Lower leg skin (tissue), 4 donors: ENCODE measurements around the gene PATJ. TPM values are rescaled to one million over a fixed set of nuclear protein-coding genes. Genes with fewer than 3 reads are reported as not detected.
"Not testable (repeated sequence)": the region's sequence is repeated elsewhere in the genome, so short reads cannot be mapped to it uniquely, and the experiment has no call there.

Source experiments
- DNase-seq, 2 donors: peaks; one replicate each; pipeline ENCODE4 v3.0.0-alpha.2; 2019; ENCODE audit warnings: low spot score in 2 of 2
- H3K4me3 ChIP-seq: fragments of 200-600 bp; sonication (generic); 2 replicates; pipeline ENCODE4 v1.5.1; 2017; ENCODE audit warnings: mild to moderate bottlenecking, low read depth; ENCODE audit not compliant: poor library complexity, severe bottlenecking
- CTCF ChIP-seq, 3 donors: fragments of 450-650 bp; IDR thresholded peaks; one replicate each; pipeline ENCODE4 v1.5.1; 2016; ENCODE audit warnings: antibody characterized with exemption in 3 of 3, mild to moderate bottlenecking in 3 of 3, moderate library complexity in 2 of 3
- POLR2A ChIP-seq, 2 donors: fragments of 450-650 bp; IDR thresholded peaks; one replicate each; pipeline ENCODE4 v1.6.1; 2016 to 2017; ENCODE audit warnings: antibody characterized with exemption in 2 of 2, mild to moderate bottlenecking in 1 of 2, moderate library complexity in 1 of 2
- WGBS, 2 donors: methylation state at CpG; one replicate each; pipeline ENCODE4 v1.1.5; 2018; 5-methylcytosine and 5-hydroxymethylcytosine counted together
- intact Hi-C: fragments of 100-400 bp; cut with DNase I; formaldehyde crosslinking; loops from one replicate; pipeline ENCODE4 v1.15.0; 2023; ENCODE audit warnings: low total_unique reads
- total RNA-seq, 4 donors: library from RNA; depleted of rRNA; stranded (reverse); fragments of >200 nt; gene quantifications; one replicate each; pipeline ENCODE4 v1.1.0, GENCODE V29; 2016

PATJ gene
- total RNA-seq, 4 donors from 2014 or later = 50.5 to 89.3 (median 64.5) TPM

GRCh38 chr1:61873994-61874393, 131.7 kb downstream of the PATJ start:
- H3K4me3 ChIP-seq = no peak overlapping the region
- TF ChIP-seq POLR2A (IDR thresholded peaks at IDR 0.05) = no peak
- whole genome bisulfite sequencing, 2 donors = 92 to 100% methylated on average over 1 of the region's 1 CpG
- DNase-seq = no peak
- intact Hi-C loops = no loop called here

GRCh38 chr1:61875198-61875597, 132.9 kb downstream of the PATJ start:
- intact Hi-C loops = no loop called here
- DNase-seq = no peak
- H3K4me3 ChIP-seq = no peak overlapping the region
- no peak for TF ChIP-seq CTCF (IDR thresholded peaks at IDR 0.05)
- no peak for TF ChIP-seq POLR2A (IDR thresholded peaks at IDR 0.05)
- WGBS, 2 donors = 97 to 99% methylated on average over 2 of the region's 2 CpGs

DNA sequence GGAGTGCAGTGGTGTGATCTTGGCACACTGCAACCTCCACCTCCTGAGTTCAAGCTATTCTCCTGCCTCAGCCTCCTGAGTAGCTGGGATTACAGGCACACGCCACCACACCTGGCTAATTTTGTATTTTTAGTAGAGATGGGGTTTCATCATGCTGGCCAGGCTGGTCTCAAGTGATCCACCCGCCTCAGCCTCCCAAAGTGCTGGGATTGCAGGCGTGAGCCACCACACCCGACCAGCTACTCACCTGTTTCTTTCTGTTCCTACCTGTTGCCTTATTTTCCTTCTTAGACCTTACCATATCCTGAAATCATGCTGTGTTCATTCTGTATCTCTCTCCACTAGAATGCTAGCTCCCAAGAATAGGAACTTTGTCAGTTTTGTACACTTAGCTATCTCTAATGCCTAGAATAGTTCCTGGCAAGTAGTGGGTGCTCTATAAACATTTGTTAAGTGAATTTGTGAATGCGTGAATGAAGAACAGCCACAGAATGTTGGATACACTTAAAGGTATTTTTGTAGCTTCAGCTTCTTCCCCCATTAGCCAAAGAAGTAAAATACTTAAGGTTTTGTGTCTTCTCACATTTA, 137.7 kb downstream of the PATJ start:
- H3K4me3 ChIP-seq, DNase-seq, intact Hi-C loops: not testable (repeated sequence)
- WGBS, 2 donors = 96 to 98% methylated on average over 5 of the region's 5 CpGs

- intact Hi-C loops = no loop called here
- no peak for DNase-seq
- 75 to 80% methylated on average over 3 of the region's 3 CpGs for WGBS, 2 donors
- TF ChIP-seq POLR2A (IDR thresholded peaks at IDR 0.05) (no peak), CTCF (IDR thresholded peaks at IDR 0.05) (no peak)
- H3K4me3 ChIP-seq = no peak overlapping the region
Observed at GRCh38 chr1:61887076-61887867, 145.0 kb downstream of the PATJ start.

GRCh38 chr1:61887931-61888564, 145.8 kb downstream of the PATJ start:
- no peak for TF ChIP-seq CTCF (IDR thresholded peaks at IDR 0.05)
- TF ChIP-seq POLR2A (IDR thresholded peaks at IDR 0.05) = no peak
- no peak overlapping the region for H3K4me3 ChIP-seq
- intact Hi-C loops = no loop called here
- DNase-seq = no peak
- WGBS, 2 donors = 77 to 81% methylated on average over 7 of the region's 7 CpGs

- TF ChIP-seq CTCF (IDR thresholded peaks at IDR 0.05) = no peak
- no peak for TF ChIP-seq POLR2A (IDR thresholded peaks at IDR 0.05)
- WGBS, 2 donors = 87 to 91% methylated on average over 1 of the region's 1 CpG
- H3K4me3 ChIP-seq = no peak overlapping the region
- no peak for DNase-seq
- intact Hi-C loops = no loop called here
Observed at GRCh38 chr1:61888808-61889207, 146.5 kb downstream of the PATJ start.

- intact Hi-C loops, H3K4me3 ChIP-seq, DNase-seq: not testable (repeated sequence)
Observed at GRCh38 chr1:61890435-61890834, 148.2 kb downstream of the PATJ start.
